Common myeloid progenitor, CD34-positive (primary cell): ENCODE results near the gene PRR5.

ENCODE experiments used
- CTCF ChIA-PET: fragments of 350-600 bp; sonication (Branson Sonifier 250); formaldehyde crosslinking; loops from one replicate; lab custom pipeline; 2021; ENCODE audit warnings: antibody characterized with exemption; lab: Charles Lee
- POLR2A ChIA-PET: fragments of 350-600 bp; sonication (Branson Sonifier 250); formaldehyde crosslinking; loops from one replicate; lab custom pipeline; 2021; ENCODE audit warnings: antibody characterized with exemption; lab: Charles Lee
- DNase-seq, 3 donors: peaks; one replicate each; pipeline versions ENCODE4 v3.0.0 to v3.0.0-alpha.2; 2013
- H3K27ac ChIP-seq, 2 experiments: 1 replicate in 1 of 2; 2 replicates in 1 of 2; pipeline ENCODE4 v1.7.0; 2013; ENCODE audit warnings: inconsistent platforms in 2 of 2, low read length in 2 of 2, mild to moderate bottlenecking in 2 of 2, low read depth in 1 of 2, moderate library complexity in 1 of 2; ENCODE audit not compliant: severe bottlenecking in 2 of 2, insufficient read depth in 1 of 2, poor library complexity in 1 of 2
- H3K27me3 ChIP-seq, 5 experiments: replicated peaks in 2 of 5; 1 replicate in 3 of 5; 2 replicates in 2 of 5; pipeline versions ENCODE4 v1.6.1 to v1.7.0; 2013; ENCODE audit warnings: low read length in 4 of 5, mild to moderate bottlenecking in 2 of 5, moderate library complexity in 2 of 5, inconsistent platforms in 1 of 5; ENCODE audit not compliant: insufficient read depth in 5 of 5, control insufficient read depth in 4 of 5
- H3K36me3 ChIP-seq, 4 experiments: 1 replicate in 2 of 4; 2 replicates in 2 of 4; pipeline versions ENCODE4 v1.6.1 to v1.7.0; 2013; ENCODE audit warnings: low read length in 3 of 4, control low read depth in 1 of 4, mild to moderate bottlenecking in 1 of 4; ENCODE audit not compliant: control insufficient read depth in 4 of 4, insufficient read depth in 4 of 4
- H3K4me1 ChIP-seq, 4 experiments: 1 replicate in 3 of 4; 2 replicates in 1 of 4; pipeline versions ENCODE4 v1.6.1 to v1.7.1; 2013; ENCODE audit warnings: low read length in 3 of 4, mild to moderate bottlenecking in 3 of 4, control low read depth in 1 of 4, inconsistent platforms in 1 of 4, moderate library complexity in 1 of 4; ENCODE audit not compliant: control insufficient read depth in 4 of 4, insufficient read depth in 4 of 4; ENCODE audit errors: control extremely low read depth in 1 of 4
- H3K4me3 ChIP-seq, 7 experiments: 1 replicate in 4 of 7; 2 replicates in 3 of 7; pipeline versions ENCODE4 v1.5.1 to v1.7.0; 2013; ENCODE audit warnings: mild to moderate bottlenecking in 7 of 7, low read length in 6 of 7, moderate library complexity in 6 of 7, inconsistent platforms in 2 of 7, low read depth in 2 of 7, control low read depth in 1 of 7; ENCODE audit not compliant: insufficient read depth in 4 of 7, control insufficient read depth in 1 of 7; ENCODE audit errors: extremely low read depth in 1 of 7
- H3K9me3 ChIP-seq, 5 experiments: 1 replicate in 4 of 5; 2 replicates in 1 of 5; pipeline versions ENCODE4 v1.6.1 to v1.7.1; 2013; ENCODE audit warnings: low read length in 4 of 5, mild to moderate bottlenecking in 2 of 5, inconsistent platforms in 1 of 5, low read depth in 1 of 5, moderate library complexity in 1 of 5; ENCODE audit not compliant: control insufficient read depth in 4 of 5, insufficient read depth in 2 of 5; ENCODE audit errors: control extremely low read depth in 1 of 5
- WGBS: methylation state at CpG from one replicate; pipeline ENCODE4 v1.1.5; 2013; ENCODE audit not compliant: insufficient coverage; 5-methylcytosine and 5-hydroxymethylcytosine counted together

PRR5 gene

GRCh38 chr22:44722611-44723010, 20.6 kb downstream of the PRR5 start:
- H3K36me3 ChIP-seq, result peaks cover 0 to 38% (median 20%) of the 10 kb centered on the region in 4 experiments
- 100% methylated on average over 2 of the region's 2 CpGs for WGBS
- no peaks in the 10 kb centered on the region for H3K9me3 ChIP-seq
- no peak overlapping the region for H3K27ac ChIP-seq
- ChIA-PET CTCF (interaction anchor here (0.8 to 3.2 kb wide), 2 partner anchors 8 to 13 kb away, joined by 3 to 11 read pairs; no protein-coding TSS in a partner anchor), POLR2A (no interaction called here)
- H3K27me3 ChIP-seq, result no peaks in the 10 kb centered on the region
- no peak for DNase-seq
- peaks cover 0 to 6% (median 5%) of the 10 kb centered on the region in 4 experiments for H3K4me1 ChIP-seq
- H3K4me3 ChIP-seq, result no peak overlapping the region

GRCh38 chr22:44723801-44724200, 21.8 kb downstream of the PRR5 start:
- Histone ChIP-seq H3K36me3 (peaks cover 0 to 44% (median 19%) of the 10 kb centered on the region in 4 experiments), H3K4me3 (no peak overlapping the region), H3K27me3 (no peaks in the 10 kb centered on the region), H3K27ac (no peak overlapping the region), H3K4me1 (peaks cover 0 to 18% (median 16%) of the 10 kb centered on the region in 4 experiments), H3K9me3 (no peaks in the 10 kb centered on the region)
- 92% methylated on average over 2 of the region's 2 CpGs for WGBS
- ChIA-PET CTCF (interaction anchor here (1.7 kb wide), 1 partner anchor 26 kb away, joined by 4 read pairs; no protein-coding TSS in a partner anchor), POLR2A (no interaction called here)
- peak; percentile 25 to 46 (median 40) for DNase-seq

GRCh38 chr22:44724416-44724815, 22.4 kb downstream of the PRR5 start:
- Histone ChIP-seq H3K27me3 (no peaks in the 10 kb centered on the region), H3K36me3 (peaks cover 0 to 41% (median 19%) of the 10 kb centered on the region in 4 experiments), H3K4me1 (peaks cover 0 to 24% (median 23%) of the 10 kb centered on the region in 4 experiments), H3K9me3 (no peaks in the 10 kb centered on the region), H3K4me3 (no peak overlapping the region), H3K27ac (no peak overlapping the region)
- POLR2A ChIA-PET, result no interaction called here
- 97% methylated on average over 4 of the region's 6 CpGs for WGBS
- CTCF ChIA-PET, result interaction anchor here (0.6 to 1.7 kb wide), 4 partner anchors 11 to 812 kb away, joined by 3 to 5 read pairs (median 4); no protein-coding TSS in a partner anchor
- no peak for DNase-seq

GRCh38 chr22:44724859-44725258, 22.9 kb downstream of the PRR5 start:
- peaks cover 0 to 40% (median 17%) of the 10 kb centered on the region in 4 experiments for H3K36me3 ChIP-seq
- H3K9me3 ChIP-seq, result no peaks in the 10 kb centered on the region
- no peak overlapping the region for H3K4me3 ChIP-seq
- POLR2A ChIA-PET, result no interaction called here
- no peak overlapping the region for H3K27ac ChIP-seq
- 95% methylated on average over 8 of the region's 8 CpGs for WGBS
- peaks cover 0 to 29% (median 27%) of the 10 kb centered on the region in 4 experiments for H3K4me1 ChIP-seq
- no peaks in the 10 kb centered on the region for H3K27me3 ChIP-seq
- no peak for DNase-seq
- CTCF ChIA-PET, result interaction anchor here (0.6 to 1.7 kb wide), 4 partner anchors 11 to 812 kb away, joined by 3 to 5 read pairs (median 4); no protein-coding TSS in a partner anchor

GRCh38 chr22:44726439-44726838, 24.4 kb downstream of the PRR5 start:
- ChIA-PET POLR2A (no interaction called here), CTCF (interaction anchor here (0.7 to 11.2 kb wide), 2 partner anchors 30 to 42 kb away, joined by 4 to 156 read pairs; no protein-coding TSS in a partner anchor)
- 100% methylated on average over 10 of the region's 11 CpGs for WGBS
- peaks cover 0 to 40% (median 14%) of the 10 kb centered on the region in 4 experiments for H3K36me3 ChIP-seq
- H3K4me1 ChIP-seq, result peaks cover 0 to 39% (median 35%) of the 10 kb centered on the region in 4 experiments
- H3K4me3 ChIP-seq, result no peak overlapping the region
- no peak overlapping the region for H3K27ac ChIP-seq
- H3K9me3 ChIP-seq, result no peaks in the 10 kb centered on the region
- DNase-seq, result no peak
- H3K27me3 ChIP-seq, result no peaks in the 10 kb centered on the region

GRCh38 chr22:44727148-44727547, 25.1 kb downstream of the PRR5 start:
- H3K27ac ChIP-seq, result no peak overlapping the region
- H3K4me1 ChIP-seq, result peaks cover 0 to 39% (median 35%) of the 10 kb centered on the region in 4 experiments
- no peaks in the 10 kb centered on the region for H3K27me3 ChIP-seq
- no peak overlapping the region for H3K4me3 ChIP-seq
- ChIA-PET CTCF (interaction anchor here (11.2 kb wide), 1 partner anchor 31 kb away, joined by 156 read pairs; no protein-coding TSS in a partner anchor), POLR2A (no interaction called here)
- 98% methylated on average over 20 of the region's 21 CpGs for WGBS
- no peaks in the 10 kb centered on the region for H3K9me3 ChIP-seq
- DNase-seq, result no peak
- H3K36me3 ChIP-seq, result peaks cover 0 to 34% (median 12%) of the 10 kb centered on the region in 4 experiments

GRCh38 chr22:44727709-44728108, 25.7 kb downstream of the PRR5 start:
- peaks cover 0 to 30% (median 13%) of the 10 kb centered on the region in 4 experiments for H3K36me3 ChIP-seq
- 85% methylated on average over 11 of the region's 13 CpGs for WGBS
- H3K4me3 ChIP-seq, result no peak overlapping the region
- POLR2A ChIA-PET, result interaction anchor here (1.3 kb wide), 1 partner anchor 26 kb away, joined by 3 read pairs; the partner anchor contains the start of gene PRR5
- H3K27ac ChIP-seq, result no peak overlapping the region
- H3K9me3 ChIP-seq, result no peaks in the 10 kb centered on the region
- DNase-seq, result no peak
- CTCF ChIA-PET, result interaction anchor here (1.7 to 11.2 kb wide), 2 partner anchors 11 to 31 kb away, joined by 5 to 156 read pairs; no protein-coding TSS in a partner anchor
- no peaks in the 10 kb centered on the region for H3K27me3 ChIP-seq
- H3K4me1 ChIP-seq, result peaks cover 0 to 39% (median 35%) of the 10 kb centered on the region in 4 experiments
